Stimulated activated CD8-positive, alpha-beta memory T cell treated with anti-CD3 and anti-CD28 coated beads, Interleukin-7, amount 100 ng/mL, for 1 hour (primary cell): ENCODE results near the gene CACTIN.
"Not testable (repeated sequence)": the region's sequence is repeated elsewhere in the genome, so short reads cannot be mapped to it uniquely, and the experiment has no call there.

ENCODE experiments used
- DNase-seq, 2 donors: peaks; one replicate each; pipeline ENCODE4 v3.0.0-alpha.2; 2020; ENCODE audit warnings: low read depth in 2 of 2

The CACTIN gene

DNA sequence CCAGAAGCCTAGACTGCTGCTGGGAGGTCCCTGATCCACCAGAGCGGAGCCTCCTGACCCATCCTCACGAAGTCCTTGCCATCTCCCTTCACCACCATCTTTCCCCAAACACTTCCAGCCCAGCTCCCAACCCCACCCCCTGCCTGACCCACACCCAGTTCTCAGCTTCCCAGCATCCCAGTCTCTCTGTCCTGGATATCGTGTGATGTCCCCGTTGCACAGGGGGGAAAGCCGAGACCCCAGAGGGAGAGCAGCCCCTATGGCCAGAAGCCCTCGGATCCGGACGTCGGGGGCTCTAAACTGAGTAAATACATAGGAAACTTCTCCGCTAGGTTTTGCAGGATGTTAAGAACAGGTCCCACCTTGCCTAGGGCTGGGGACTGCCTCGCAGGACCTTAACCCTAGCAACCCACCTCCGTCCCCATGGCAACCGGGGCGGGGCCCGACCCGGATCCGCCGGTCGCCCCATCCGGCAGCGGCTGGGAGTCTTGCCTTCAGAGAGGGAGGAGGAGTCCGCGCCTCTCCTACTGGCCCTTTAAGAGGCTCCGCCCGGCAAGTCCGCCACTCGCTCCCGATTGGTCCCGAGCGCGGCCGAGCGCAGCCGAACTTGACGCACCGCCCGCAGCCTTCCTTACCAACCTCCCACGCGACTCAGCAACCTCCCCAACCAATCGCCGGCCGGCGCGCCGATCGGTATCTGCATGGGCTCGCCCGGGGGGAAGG lies 54.3 kb downstream of the CACTIN start:
- peak; percentile 98 to 99 for DNase-seq

DNA sequence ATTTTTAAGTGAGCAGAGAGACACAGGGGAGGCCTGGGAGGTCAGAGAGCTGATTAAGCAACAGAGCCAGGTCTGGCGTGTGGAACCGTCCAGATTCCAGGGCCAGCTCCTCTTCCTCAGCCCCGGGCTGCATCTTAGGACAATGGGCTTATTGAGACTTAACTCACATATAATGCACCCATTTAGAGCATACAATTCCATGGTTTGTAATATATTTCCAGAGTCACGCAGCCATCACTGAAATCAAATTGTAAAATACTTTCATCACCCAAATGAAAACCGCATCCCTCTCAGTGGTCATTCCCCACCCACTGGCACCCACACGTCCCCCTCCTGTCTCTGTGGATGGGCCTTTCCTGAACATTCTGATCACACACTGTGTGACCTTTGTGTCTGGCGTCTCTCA lies 56.0 kb downstream of the CACTIN start:
- no peak for DNase-seq

DNA sequence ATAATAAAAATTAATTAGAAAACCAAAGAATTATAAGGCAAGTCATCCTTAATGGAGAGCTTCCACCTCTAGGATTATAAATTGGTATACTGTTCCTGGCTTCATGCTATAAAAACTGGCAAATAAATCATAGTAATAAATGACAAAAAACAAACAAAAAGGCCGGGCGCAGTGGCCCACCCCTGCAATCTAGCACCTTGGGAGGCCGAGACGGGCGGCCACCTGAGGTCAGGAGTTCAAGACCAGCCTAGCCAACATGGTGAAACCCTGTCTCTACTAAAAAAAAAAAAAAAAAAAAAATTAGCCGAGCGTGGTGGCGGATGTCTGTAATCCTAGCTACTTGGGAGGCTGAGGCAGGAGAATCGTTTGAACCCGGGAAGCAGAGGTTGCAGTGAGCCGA lies 56.5 kb downstream of the CACTIN start:
- not testable (repeated sequence) for DNase-seq

DNA sequence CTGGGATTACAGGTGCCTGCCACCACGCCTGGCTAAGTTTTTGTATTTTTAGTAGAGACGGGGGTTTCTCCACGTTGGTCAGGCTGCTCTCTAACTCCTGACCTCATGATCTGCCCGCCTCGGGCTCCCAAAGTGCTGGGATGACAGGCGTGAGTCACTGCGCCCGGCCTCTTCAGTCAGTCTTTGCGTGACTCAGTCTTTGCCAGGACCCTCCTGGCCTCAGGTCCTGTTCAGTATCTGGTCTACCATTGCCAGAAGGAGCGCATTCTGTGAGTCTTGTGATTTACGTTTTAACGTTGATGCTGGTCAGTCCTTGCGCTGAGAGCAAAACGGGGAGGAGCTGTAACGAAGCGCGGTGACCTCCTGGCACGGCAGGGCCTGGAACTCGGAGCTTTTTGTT lies 61.5 kb downstream of the CACTIN start:
- no peak for DNase-seq

DNA sequence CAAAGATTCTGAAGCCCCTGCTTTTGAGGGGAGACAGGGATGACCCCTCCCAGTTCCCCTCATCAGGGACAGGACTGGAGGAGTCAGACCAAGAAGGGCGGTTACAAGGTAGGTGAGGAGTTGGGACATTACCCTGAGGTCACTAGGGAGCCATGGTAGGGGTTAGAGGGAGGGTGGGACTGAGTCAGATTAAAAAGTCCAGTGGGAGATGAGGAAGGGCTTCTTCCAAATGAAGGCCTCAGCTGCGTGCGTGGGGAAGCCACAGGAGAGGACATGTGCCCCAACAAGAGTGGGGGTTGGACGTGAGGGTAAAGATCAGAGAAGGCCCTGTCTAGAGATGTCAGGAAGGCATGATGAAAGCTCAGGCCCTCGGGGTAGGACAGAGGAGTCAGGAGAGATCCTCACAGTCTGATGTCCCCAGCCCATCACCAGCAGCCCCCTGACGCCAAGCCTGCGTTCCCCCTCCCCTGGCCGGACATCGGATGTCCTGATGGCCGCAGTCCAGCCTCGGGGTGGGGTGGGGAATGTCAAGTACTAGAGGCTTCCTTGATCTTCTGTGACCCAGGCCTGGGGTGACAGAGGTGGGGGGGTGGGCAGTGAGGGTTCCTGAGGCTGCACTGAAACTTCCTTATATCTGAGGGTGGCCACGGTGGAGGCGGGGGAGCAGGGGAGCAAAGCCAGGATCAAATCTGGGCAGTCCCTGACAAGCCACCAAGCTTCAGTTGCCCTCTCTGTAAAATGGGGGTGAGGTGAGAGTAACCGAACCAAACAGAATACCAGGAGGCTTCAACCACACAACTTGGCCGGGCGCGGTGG lies 62.7 kb downstream of the CACTIN start:
- DNase-seq = no peak
